DND-41 (cell line): ENCODE data around the gene RHD.

Source experiments
- CTCF ChIP-seq: IDR thresholded peaks from 2 replicates; pipeline ENCODE4 v1.5.1; 2012; ENCODE audit warnings: borderline replicate concordance, low read length, moderate library complexity, mild to moderate bottlenecking; ENCODE audit not compliant: poor library complexity, severe bottlenecking; ENCODE audit errors: extremely low read depth
- EZH2 ChIP-seq: IDR thresholded peaks from 3 replicates; pipeline ENCODE4 v1.6.1; 2012; ENCODE audit warnings: borderline replicate concordance, low read depth, mild to moderate bottlenecking, moderate library complexity, low read length, inconsistent platforms; ENCODE audit not compliant: severe bottlenecking

DNA sequence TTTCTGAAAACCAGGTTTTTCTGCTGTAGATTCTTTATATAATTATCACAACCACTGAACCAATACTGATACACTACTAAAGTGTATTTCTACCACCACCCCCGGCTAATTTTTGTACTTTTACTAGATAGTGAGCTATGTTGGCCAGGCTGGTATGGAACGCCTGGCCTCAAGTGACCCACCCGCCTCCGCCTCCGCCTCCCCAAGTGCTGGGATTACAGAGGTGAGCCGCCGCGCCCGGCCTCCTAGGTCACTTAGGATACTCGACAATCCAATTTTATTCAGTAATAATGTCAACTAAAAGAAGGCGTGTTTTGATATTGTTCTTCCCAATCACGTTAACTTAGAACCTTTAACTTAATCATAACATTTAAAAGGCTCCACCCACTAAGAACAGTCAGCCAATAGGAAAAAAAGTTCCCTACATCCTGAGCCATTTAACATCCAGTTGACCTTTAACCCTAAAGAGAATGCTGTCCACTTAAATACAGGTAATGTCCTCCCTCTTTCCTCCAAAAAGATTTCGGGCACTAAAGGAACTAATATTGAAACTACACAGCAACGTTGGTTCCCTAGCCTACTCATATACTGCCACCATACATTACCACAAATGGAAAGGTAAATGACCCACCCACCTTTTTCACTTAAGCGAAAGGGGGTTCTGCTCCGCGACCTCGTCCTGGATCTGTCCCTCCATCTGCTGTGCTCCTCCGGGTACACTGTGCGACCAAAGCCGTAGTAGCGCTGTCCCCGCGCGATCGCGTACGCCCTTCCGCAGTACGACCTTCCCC, 26.3 kb upstream of the RHD start:
- TF ChIP-seq CTCF, result no peak
- TF ChIP-seq EZH2, result no peak
